ENCODE measurements around the gene CCDC159. TPM values are rescaled to one million over a fixed set of nuclear protein-coding genes. Genes with fewer than 3 reads are reported as not detected.

The CCDC159 gene
- total and polyA plus RNA-seq, 2 donors (not counting 1 experiment from before 2014, with no cell fraction given): 10.1 to 14.4 TPM

- no peak for DNase-seq (ENCODE audit: low read depth in 2 of 2)
These were observed 18.1 kb downstream of the CCDC159 start for GRCh38 chr19:11364296-11364904.

GRCh38 chr19:11364935-11365334 lies 18.6 kb downstream of the CCDC159 start:
- H3K36me3 ChIP-seq (ENCODE audit: control insufficient read depth, insufficient read depth, low read length): peaks cover 8% of the 10 kb centered on the region
- H3K4me3 ChIP-seq (replicated peaks in 1 of 4; ENCODE audit: control extremely low read depth in 1 of 4, insufficient read depth in 1 of 4, low read depth in 3 of 4, low read length in 4 of 4): no peak overlapping the region
- H4K20me1 ChIP-seq (ENCODE audit: control insufficient read depth, extremely low read depth, insufficient read depth, low read length): no peaks in the 10 kb centered on the region
- H3K27ac ChIP-seq (ENCODE audit: insufficient read depth, low read length): no peak overlapping the region
- no peak for TF ChIP-seq EZH2 (IDR thresholded peaks at IDR 0.05; ENCODE audit: low read length, missing control alignments)
- TF ChIP-seq, protein P1, sequence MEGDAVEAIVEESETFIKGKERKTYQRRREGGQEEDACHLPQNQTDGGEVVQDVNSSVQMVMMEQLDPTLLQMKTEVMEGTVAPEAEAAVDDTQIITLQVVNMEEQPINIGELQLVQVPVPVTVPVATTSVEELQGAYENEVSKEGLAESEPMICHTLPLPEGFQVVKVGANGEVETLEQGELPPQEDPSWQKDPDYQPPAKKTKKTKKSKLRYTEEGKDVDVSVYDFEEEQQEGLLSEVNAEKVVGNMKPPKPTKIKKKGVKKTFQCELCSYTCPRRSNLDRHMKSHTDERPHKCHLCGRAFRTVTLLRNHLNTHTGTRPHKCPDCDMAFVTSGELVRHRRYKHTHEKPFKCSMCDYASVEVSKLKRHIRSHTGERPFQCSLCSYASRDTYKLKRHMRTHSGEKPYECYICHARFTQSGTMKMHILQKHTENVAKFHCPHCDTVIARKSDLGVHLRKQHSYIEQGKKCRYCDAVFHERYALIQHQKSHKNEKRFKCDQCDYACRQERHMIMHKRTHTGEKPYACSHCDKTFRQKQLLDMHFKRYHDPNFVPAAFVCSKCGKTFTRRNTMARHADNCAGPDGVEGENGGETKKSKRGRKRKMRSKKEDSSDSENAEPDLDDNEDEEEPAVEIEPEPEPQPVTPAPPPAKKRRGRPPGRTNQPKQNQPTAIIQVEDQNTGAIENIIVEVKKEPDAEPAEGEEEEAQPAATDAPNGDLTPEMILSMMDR (conservative IDR thresholded peaks at IDR 0.05 in 1 of 2, IDR thresholded peaks at IDR 0.05 in 1 of 2; ENCODE audit: low read depth in 1 of 2, low read length in 2 of 2): no peak
- H3K27me3 ChIP-seq (ENCODE audit: control insufficient read depth, insufficient read depth, low read length): no peaks in the 10 kb centered on the region
- no peaks in the 10 kb centered on the region for H3K9me3 ChIP-seq (ENCODE audit: control insufficient read depth, insufficient read depth, low read depth, low read length)
- no peak overlapping the region for H3K9ac ChIP-seq (ENCODE audit: insufficient read depth, low read length)
- no peaks in the 10 kb centered on the region for H3K4me1 ChIP-seq (ENCODE audit: control insufficient read depth, extremely low read depth, insufficient read depth, low read length)
- no peak overlapping the region for H3K4me2 ChIP-seq (ENCODE audit: extremely low read depth, insufficient read depth, low read length)
- no peak for DNase-seq (ENCODE audit: low read depth in 2 of 2)
- H2AFZ ChIP-seq (ENCODE audit: low read length): no peak overlapping the region
- H3K79me2 ChIP-seq (ENCODE audit: control insufficient read depth, insufficient read depth, low read length): no peaks in the 10 kb centered on the region

More at GRCh38 chr19:11364296-11364904, 18.1 kb downstream of the CCDC159 start:
- Histone ChIP-seq H3K9me3 (ENCODE audit: control insufficient read depth, insufficient read depth, low read depth, low read length) (no peaks in the 10 kb centered on the region), H3K9ac (ENCODE audit: insufficient read depth, low read length) (no peak overlapping the region), H4K20me1 (ENCODE audit: control insufficient read depth, extremely low read depth, insufficient read depth, low read length) (no peaks in the 10 kb centered on the region), H3K27ac (ENCODE audit: insufficient read depth, low read length) (no peak overlapping the region), H3K79me2 (ENCODE audit: control insufficient read depth, insufficient read depth, low read length) (no peaks in the 10 kb centered on the region), H2AFZ (ENCODE audit: low read length) (no peak overlapping the region), H3K27me3 (ENCODE audit: control insufficient read depth, insufficient read depth, low read length) (no peaks in the 10 kb centered on the region), H3K4me3 (replicated peaks in 1 of 4; ENCODE audit: control extremely low read depth in 1 of 4, insufficient read depth in 1 of 4, low read depth in 3 of 4, low read length in 4 of 4) (no peak overlapping the region), H3K36me3 (ENCODE audit: control insufficient read depth, insufficient read depth, low read length) (peaks cover 8% of the 10 kb centered on the region), H3K4me2 (ENCODE audit: extremely low read depth, insufficient read depth, low read length) (no peak overlapping the region), H3K4me1 (ENCODE audit: control insufficient read depth, extremely low read depth, insufficient read depth, low read length) (no peaks in the 10 kb centered on the region)
- TF ChIP-seq, protein P1 (conservative IDR thresholded peaks at IDR 0.05 in 1 of 2, IDR thresholded peaks at IDR 0.05 in 1 of 2; ENCODE audit: low read depth in 1 of 2, low read length in 2 of 2): no peak
- no peak for TF ChIP-seq EZH2 (IDR thresholded peaks at IDR 0.05; ENCODE audit: low read length, missing control alignments)

- Histone ChIP-seq H3K36me3 (ENCODE audit: control insufficient read depth, insufficient read depth, low read length) (peaks cover 8% of the 10 kb centered on the region), H3K4me3 (replicated peaks in 1 of 4; ENCODE audit: control extremely low read depth in 1 of 4, insufficient read depth in 1 of 4, low read depth in 3 of 4, low read length in 4 of 4) (no peak overlapping the region), H3K27ac (ENCODE audit: insufficient read depth, low read length) (no peak overlapping the region), H3K27me3 (ENCODE audit: control insufficient read depth, insufficient read depth, low read length) (no peaks in the 10 kb centered on the region), H2AFZ (ENCODE audit: low read length) (no peak overlapping the region), H4K20me1 (ENCODE audit: control insufficient read depth, extremely low read depth, insufficient read depth, low read length) (no peaks in the 10 kb centered on the region), H3K4me1 (ENCODE audit: control insufficient read depth, extremely low read depth, insufficient read depth, low read length) (no peaks in the 10 kb centered on the region), H3K4me2 (ENCODE audit: extremely low read depth, insufficient read depth, low read length) (no peak overlapping the region), H3K9me3 (ENCODE audit: control insufficient read depth, insufficient read depth, low read depth, low read length) (no peaks in the 10 kb centered on the region), H3K79me2 (ENCODE audit: control insufficient read depth, insufficient read depth, low read length) (no peaks in the 10 kb centered on the region), H3K9ac (ENCODE audit: insufficient read depth, low read length) (no peak overlapping the region)
- DNase-seq (ENCODE audit: low read depth in 2 of 2): no peak
- no peak for TF ChIP-seq EZH2 (IDR thresholded peaks at IDR 0.05; ENCODE audit: low read length, missing control alignments)
- TF ChIP-seq, protein P1 (conservative IDR thresholded peaks at IDR 0.05 in 1 of 2, IDR thresholded peaks at IDR 0.05 in 1 of 2; ENCODE audit: low read depth in 1 of 2, low read length in 2 of 2): no peak
These were observed 19.3 kb downstream of the CCDC159 start for GRCh38 chr19:11365557-11366117.

Data from fibroblast of lung (primary cell).